Measurements from ENCODE around the gene RANBP1. TPM values are rescaled to one million over a fixed set of nuclear protein-coding genes. Genes with fewer than 3 reads are reported as not detected.

RANBP1 gene
- total RNA-seq, 2 experiments from 2014 or later = 406 to 570 TPM

- H3K4me1 ChIP-seq (ENCODE audit: insufficient read depth, low read length, poor library complexity, severe bottlenecking) = no peaks in the 10 kb centered on the region
- H3K9me3 ChIP-seq (ENCODE audit: low read length) = no peaks in the 10 kb centered on the region
- BruUV-seq (replicated peaks) = no TSS peak
- H3K4me3 ChIP-seq (ENCODE audit: low read depth, low read length, poor library complexity, severe bottlenecking) = no peak overlapping the region
- H4K20me1 ChIP-seq (ENCODE audit: insufficient read depth, low read length) = no peaks in the 10 kb centered on the region
- DNase-seq (ENCODE audit: low spot score) = no peak
- no peak overlapping the region for H2AFZ ChIP-seq (ENCODE audit: low read length)
- no peaks in the 10 kb centered on the region for H3K79me2 ChIP-seq (ENCODE audit: insufficient read depth, low read depth, low read length)
- intact Hi-C loops (cut with micrococcal nuclease; ENCODE audit: unreplicated experiment) = no loop called here
- no peak for TF ChIP-seq EZH2phosphoT487 (IDR thresholded peaks at IDR 0.05; ENCODE audit: borderline replicate concordance, low read depth, low read length)
- TF ChIP-seq, protein P1, sequence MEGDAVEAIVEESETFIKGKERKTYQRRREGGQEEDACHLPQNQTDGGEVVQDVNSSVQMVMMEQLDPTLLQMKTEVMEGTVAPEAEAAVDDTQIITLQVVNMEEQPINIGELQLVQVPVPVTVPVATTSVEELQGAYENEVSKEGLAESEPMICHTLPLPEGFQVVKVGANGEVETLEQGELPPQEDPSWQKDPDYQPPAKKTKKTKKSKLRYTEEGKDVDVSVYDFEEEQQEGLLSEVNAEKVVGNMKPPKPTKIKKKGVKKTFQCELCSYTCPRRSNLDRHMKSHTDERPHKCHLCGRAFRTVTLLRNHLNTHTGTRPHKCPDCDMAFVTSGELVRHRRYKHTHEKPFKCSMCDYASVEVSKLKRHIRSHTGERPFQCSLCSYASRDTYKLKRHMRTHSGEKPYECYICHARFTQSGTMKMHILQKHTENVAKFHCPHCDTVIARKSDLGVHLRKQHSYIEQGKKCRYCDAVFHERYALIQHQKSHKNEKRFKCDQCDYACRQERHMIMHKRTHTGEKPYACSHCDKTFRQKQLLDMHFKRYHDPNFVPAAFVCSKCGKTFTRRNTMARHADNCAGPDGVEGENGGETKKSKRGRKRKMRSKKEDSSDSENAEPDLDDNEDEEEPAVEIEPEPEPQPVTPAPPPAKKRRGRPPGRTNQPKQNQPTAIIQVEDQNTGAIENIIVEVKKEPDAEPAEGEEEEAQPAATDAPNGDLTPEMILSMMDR (conservative IDR thresholded peaks at IDR 0.05; ENCODE audit: low read length) = no peak
- H3K27ac ChIP-seq (ENCODE audit: low read depth, low read length, poor library complexity, severe bottlenecking) = no peak overlapping the region
- H3K9me2 ChIP-seq (ENCODE audit: insufficient read depth, low read length) = no peaks in the 10 kb centered on the region
- H3K36me3 ChIP-seq (ENCODE audit: insufficient read depth, low read length) = no peaks in the 10 kb centered on the region
- CTCF ChIA-PET (ENCODE audit: unreplicated experiment) = no interaction called here
- POLR2A ChIA-PET = no interaction called here
- no peak overlapping the region for H3K4me2 ChIP-seq (ENCODE audit: low read length)
Measured at GRCh38 chr22:20165913-20166312, 50.0 kb downstream of the RANBP1 start.

DNA sequence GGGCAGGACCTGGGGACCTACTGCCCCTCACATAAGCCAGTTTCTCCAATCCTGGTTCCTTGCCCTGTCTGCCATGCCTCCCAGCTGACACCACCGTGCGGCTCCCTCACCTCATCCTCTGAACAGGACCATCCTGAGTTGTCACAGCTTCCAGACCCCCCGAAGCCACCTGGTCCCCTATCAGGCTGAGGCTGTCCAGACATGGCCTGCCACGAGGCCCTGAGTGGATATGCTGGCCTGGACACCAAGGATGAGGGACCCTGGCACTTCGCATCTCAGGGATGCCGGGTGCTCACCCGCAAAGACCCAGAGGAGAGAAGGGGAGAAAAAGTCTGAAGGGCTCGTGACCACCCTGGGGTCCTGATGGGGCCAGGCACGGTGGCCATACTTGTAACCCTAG, 50.8 kb downstream of the RANBP1 start:
- no peak overlapping the region for H3K27ac ChIP-seq (ENCODE audit: low read depth, low read length, poor library complexity, severe bottlenecking)
- no peaks in the 10 kb centered on the region for H3K9me2 ChIP-seq (ENCODE audit: insufficient read depth, low read length)
- intact Hi-C loops (cut with micrococcal nuclease; ENCODE audit: unreplicated experiment) = no loop called here
- CTCF ChIA-PET (ENCODE audit: unreplicated experiment) = interaction anchor here (0.5 kb wide), 1 partner anchor 20 kb away, joined by 4 read pairs; no protein-coding TSS in a partner anchor
- POLR2A ChIA-PET = no interaction called here
- no peak overlapping the region for H3K4me3 ChIP-seq (ENCODE audit: low read depth, low read length, poor library complexity, severe bottlenecking)
- DNase-seq (ENCODE audit: low spot score) = no peak
- BruUV-seq (replicated peaks) = no TSS peak
- H3K9me3 ChIP-seq (ENCODE audit: low read length) = no peaks in the 10 kb centered on the region
- H4K20me1 ChIP-seq (ENCODE audit: insufficient read depth, low read length) = no peaks in the 10 kb centered on the region
- H3K36me3 ChIP-seq (ENCODE audit: insufficient read depth, low read length) = no peaks in the 10 kb centered on the region
- no peaks in the 10 kb centered on the region for H3K79me2 ChIP-seq (ENCODE audit: insufficient read depth, low read depth, low read length)
- no peak overlapping the region for H3K4me2 ChIP-seq (ENCODE audit: low read length)
- H3K4me1 ChIP-seq (ENCODE audit: insufficient read depth, low read length, poor library complexity, severe bottlenecking) = no peaks in the 10 kb centered on the region
- TF ChIP-seq EZH2phosphoT487 (IDR thresholded peaks at IDR 0.05; ENCODE audit: borderline replicate concordance, low read depth, low read length) = no peak
- TF ChIP-seq, protein P1 (conservative IDR thresholded peaks at IDR 0.05; ENCODE audit: low read length) = no peak
- H2AFZ ChIP-seq (ENCODE audit: low read length) = no peak overlapping the region

- no peaks in the 10 kb centered on the region for H4K20me1 ChIP-seq (ENCODE audit: insufficient read depth, low read length)
- CTCF ChIA-PET (ENCODE audit: unreplicated experiment) = no interaction called here
- no TSS peak for BruUV-seq (replicated peaks)
- no peak overlapping the region for H2AFZ ChIP-seq (ENCODE audit: low read length)
- H3K4me3 ChIP-seq (ENCODE audit: low read depth, low read length, poor library complexity, severe bottlenecking) = no peak overlapping the region
- no peaks in the 10 kb centered on the region for H3K9me3 ChIP-seq (ENCODE audit: low read length)
- H3K4me1 ChIP-seq (ENCODE audit: insufficient read depth, low read length, poor library complexity, severe bottlenecking) = no peaks in the 10 kb centered on the region
- intact Hi-C loops (cut with micrococcal nuclease; ENCODE audit: unreplicated experiment) = no loop called here
- H3K9me2 ChIP-seq (ENCODE audit: insufficient read depth, low read length) = no peaks in the 10 kb centered on the region
- H3K27ac ChIP-seq (ENCODE audit: low read depth, low read length, poor library complexity, severe bottlenecking) = no peak overlapping the region
- no peak overlapping the region for H3K4me2 ChIP-seq (ENCODE audit: low read length)
- no peak for TF ChIP-seq EZH2phosphoT487 (IDR thresholded peaks at IDR 0.05; ENCODE audit: borderline replicate concordance, low read depth, low read length)
- TF ChIP-seq, protein P1 (conservative IDR thresholded peaks at IDR 0.05; ENCODE audit: low read length) = no peak
- H3K79me2 ChIP-seq (ENCODE audit: insufficient read depth, low read depth, low read length) = no peaks in the 10 kb centered on the region
- POLR2A ChIA-PET = no interaction called here
- no peak for DNase-seq (ENCODE audit: low spot score)
- no peaks in the 10 kb centered on the region for H3K36me3 ChIP-seq (ENCODE audit: insufficient read depth, low read length)
Measured at GRCh38 chr22:20167643-20168322, 51.9 kb downstream of the RANBP1 start.

All from OCI-LY7 (cell line).